DMS153 (cell line): ENCODE results near the gene LMX1B.
"Not testable (repeated sequence)": the region's sequence is repeated elsewhere in the genome, so short reads cannot be mapped to it uniquely, and the experiment has no call there.

Experiments used
- DNase-seq: peaks from one replicate; lab custom pipeline; 2025; lab: John Stamatoyannopoulos, UW

Gene LMX1B

DNA sequence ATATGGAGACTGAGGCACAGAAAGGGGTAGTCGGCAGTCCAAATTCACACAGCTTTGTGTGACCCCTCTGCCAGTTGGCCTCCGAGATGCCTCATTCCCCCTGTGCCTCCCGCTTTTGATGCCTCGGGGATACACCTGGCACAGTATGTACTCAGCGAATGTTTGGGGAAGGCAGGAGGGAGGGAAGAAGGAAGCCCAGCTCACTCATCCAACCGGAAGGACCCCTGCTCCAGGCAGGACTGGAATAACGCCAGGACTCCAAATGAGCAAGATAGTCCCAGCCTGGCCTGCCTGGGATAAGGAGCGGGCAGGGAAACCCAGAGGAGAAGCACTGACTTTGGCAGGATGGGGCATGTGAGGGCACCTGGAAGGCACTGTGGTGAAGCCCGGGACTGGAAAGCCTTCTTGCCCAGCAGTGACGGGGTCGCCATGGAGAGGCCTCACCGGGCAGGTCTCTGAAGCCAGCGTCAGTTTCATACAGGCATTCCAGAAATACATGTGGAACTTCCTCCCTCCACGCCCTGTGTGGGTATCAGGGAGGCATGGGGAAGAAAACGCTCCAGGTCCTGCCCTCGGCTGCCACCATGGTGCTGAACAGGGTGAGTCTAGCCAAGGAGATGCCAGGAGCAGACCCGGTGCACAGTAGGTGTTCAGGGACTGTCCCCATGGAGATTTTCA, 20.3 kb downstream of the LMX1B start:
- DNase-seq = no peak

DNA sequence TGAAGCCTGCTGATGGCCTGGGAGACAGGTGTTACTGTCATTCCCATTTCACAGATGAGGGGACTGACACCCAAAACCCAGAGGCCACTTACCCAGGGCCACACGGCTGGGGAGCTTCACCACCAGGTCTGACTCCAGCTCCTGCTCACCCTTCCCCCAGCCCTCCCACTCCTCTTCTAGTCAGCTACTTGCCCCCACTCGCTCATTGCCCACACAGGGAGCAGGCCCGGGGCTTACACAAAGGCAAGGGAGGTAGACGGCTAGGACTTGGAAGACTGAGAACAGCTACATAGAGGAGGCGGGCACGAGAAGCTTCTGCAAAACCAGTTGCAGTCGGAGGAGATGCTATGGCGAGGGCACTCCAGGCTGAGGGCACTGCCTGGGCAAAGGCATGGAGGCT, 21.3 kb downstream of the LMX1B start:
- no peak for DNase-seq

DNA sequence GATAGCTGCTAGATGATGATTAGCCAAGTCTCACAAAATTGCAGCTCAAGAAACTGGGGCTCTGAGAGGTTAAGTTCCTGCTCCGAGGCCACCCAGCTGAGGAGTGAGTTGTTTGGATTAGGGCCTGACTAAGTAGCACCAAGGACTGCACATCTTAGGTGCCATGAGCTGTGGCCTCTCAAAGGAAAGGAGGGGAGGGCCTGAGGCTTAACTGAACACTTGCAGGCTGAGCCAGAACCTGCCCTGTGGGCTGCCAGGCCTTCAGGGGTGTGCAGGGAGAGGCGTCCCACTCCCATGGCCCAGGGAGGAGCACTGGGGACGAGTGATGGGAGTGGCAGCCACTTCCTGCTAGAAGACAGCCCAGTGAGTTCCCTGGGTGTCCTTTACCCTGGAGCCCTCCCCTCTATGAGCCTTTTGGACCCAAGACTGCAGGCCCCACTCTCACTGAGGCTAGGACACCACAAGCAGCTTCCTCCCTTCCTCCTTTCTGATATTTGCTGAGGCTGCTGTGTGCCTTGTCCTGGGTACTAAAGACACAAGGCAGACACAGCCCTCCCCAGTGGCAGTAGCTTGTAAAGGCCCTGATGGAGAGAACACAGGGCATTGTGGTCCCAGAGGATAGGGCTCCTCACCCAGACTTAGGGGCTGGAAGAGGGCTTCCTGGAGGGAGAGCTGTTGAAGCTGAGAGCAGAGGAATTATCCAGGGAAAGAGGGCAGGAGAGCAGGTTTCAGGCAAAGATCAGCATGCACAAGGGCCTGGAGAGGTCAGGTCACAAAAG, 22.1 kb downstream of the LMX1B start:
- DNase-seq = no peak

DNA sequence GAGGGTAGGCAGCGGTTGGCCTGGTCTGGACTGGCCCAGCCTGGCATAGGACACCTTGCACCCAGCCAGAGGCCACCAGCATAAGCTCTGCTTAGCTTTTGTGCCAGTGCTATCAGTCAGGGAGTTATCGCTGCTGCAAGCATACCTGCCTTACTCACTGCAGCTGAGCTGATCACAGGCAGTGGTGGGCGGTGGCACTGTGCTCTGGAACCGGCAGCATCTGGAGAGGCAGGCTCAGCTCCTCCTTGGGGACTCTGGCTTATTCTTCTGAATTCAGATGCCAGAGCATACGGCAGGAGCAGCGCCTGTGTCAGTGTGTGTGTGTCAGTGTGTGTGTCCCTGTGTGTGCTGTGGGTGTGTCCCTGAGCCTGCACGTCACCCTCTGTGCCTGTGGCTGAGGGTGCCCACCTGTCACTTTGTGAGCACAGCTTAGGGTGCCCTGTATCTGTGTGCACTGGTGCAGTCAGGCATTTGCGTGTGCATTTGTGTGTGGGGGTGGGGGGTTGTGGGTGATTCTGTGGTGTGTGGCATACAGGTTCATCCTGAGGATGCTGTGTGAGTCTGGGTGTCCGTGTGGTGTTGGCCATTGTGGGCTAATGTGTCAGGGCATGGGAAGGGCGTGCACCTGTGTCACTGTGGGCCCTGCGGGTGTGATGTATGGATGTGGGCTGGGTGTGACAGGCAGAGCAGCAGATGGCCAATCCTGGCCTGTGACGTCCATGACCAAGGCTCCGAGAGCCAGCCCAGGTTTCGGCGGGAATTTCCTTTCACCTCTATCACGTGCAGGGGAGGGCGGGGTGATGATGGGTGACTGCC, 23.5 kb downstream of the LMX1B start:
- DNase-seq = no peak

DNA sequence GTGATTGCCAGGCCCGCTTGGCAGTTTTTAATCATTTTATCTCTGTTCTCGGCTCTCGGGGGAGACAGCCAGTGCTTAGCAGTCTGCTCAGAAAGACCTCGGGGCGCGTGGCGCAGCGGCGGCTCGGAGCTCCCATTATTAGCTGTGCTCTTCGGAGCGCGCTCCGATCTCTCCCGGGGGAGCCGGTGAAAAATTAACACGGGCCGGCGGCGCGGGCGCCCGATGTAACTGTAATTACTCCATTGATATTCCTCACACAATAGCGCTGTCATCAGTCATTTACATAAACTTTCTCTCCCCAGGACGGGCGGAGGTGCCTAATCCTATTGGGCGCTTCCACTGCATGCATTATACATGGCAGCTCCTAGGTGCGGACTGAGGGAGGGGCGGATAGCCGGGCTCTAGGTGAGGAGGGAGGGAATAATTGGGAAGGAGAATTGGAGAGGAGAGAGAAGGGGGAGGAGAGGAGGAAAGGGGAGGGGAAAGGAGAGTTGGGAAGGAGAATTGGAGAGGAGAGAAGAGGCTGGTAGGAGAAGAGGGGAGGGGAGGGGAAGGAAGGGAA, 24.9 kb downstream of the LMX1B start:
- DNase-seq = no peak

- DNase-seq = no peak
Measured at GRCh38 chr9:126639318-126640000, 25.7 kb downstream of the LMX1B start.

- DNase-seq = no peak
Measured at GRCh38 chr9:126641118-126641851, 27.6 kb downstream of the LMX1B start.

DNA sequence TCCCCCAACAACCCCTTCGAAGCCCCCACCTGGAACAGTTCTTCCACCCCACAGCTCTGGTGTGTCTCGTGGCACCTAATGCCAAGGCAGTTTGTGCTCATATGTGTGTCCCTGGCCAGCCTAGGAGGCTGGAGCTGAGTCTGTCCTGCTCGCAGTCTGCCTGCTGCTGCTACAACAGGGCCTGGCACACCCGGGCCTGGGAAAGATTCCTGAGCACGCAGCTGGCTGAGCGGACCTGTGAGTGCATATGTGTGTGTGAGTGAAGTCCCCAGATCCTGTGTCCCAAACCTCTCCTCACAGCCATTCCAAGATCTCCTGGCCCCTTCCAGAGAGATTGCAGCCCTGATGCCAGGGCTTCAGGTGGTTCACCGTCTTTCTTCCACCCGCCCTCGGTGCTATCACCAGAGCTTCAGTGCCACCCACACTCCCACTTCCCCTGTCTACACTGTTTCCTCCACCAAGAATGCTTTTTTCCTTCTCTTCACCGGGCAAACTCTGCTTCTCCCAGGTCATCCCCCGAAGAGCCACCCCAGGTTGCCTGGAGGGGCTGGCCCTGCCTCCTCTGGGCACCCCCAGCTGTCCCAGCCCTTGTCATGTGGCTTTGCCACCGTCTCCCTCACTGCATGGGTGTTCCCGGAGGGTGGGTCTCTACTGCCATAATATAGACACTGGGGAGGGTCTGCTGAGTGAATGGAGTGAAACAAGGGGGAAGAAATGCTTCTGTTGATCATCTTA, 28.4 kb downstream of the LMX1B start:
- no peak for DNase-seq

- no peak for DNase-seq
Measured at GRCh38 chr9:126642839-126643238, 29.1 kb downstream of the LMX1B start.

DNA sequence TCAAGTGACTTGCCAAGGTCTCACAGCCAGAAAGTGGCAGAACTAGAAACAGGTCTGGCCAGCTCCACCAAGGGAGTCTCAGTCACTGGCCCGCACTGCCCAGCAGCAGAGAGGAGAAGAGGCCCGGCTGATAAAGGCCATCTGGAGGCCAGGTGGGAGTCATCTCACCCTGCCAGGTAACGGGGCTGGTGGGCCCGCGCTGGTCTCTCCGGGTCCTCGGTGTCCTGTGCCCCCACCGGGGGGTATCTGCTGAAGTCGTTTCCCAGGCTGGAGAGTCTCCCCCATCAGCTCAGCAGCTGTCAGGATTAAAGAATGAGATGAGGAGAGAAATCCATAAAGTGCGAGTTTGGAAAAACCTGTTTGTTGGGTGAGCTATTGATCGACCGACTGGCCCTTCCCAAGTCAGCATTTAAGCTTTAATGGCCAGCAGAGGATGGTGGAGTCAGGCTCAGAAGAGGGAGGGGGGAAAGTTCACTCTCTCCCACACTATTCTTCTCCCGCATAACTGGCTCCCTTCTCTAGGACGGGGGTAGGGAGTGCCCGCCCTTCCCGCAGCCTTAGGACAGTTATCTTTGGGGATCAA, 30.3 kb downstream of the LMX1B start:
- no peak for DNase-seq

DNA sequence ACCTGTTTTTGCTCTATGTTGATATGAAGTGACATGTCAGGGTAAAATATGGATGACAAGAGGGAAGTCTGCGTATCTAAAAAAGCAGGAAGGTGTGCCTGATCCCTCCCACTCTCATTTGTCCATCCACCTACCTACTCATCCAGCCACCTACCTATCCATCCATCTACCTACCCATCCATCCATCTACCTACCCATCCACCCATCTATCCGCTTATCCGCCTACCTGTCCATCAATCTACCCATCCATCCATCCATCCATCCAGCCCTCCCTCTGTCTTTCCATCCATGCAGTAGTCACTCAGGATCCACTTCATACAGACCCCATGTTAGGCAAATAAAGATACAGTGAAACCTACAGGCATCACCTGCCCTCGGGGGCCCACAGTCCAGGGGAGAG, 32.4 kb downstream of the LMX1B start:
- DNase-seq = no peak

- DNase-seq = no peak
Measured at GRCh38 chr9:126647585-126648411, 34.1 kb downstream of the LMX1B start.

DNA sequence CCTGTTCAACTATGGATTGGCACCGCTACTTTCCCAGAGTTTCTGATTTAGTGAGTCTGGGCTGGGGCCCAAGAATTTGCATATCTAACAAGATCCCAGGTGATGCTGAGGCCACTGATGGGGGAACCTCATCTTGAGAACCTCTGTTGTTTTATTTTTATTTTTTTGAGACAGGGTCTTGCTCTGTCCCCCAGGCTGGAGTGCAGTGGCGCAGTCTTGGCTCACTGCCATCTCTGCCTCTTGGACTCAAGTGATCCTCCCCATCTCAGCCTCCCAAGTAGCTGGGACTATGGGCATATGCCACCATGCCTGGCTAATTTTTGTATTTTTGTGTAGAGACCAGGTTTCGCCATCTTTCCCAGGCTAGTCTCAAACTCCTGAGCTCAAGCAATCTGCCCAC, 35.7 kb downstream of the LMX1B start:
- DNase-seq = no peak

DNA sequence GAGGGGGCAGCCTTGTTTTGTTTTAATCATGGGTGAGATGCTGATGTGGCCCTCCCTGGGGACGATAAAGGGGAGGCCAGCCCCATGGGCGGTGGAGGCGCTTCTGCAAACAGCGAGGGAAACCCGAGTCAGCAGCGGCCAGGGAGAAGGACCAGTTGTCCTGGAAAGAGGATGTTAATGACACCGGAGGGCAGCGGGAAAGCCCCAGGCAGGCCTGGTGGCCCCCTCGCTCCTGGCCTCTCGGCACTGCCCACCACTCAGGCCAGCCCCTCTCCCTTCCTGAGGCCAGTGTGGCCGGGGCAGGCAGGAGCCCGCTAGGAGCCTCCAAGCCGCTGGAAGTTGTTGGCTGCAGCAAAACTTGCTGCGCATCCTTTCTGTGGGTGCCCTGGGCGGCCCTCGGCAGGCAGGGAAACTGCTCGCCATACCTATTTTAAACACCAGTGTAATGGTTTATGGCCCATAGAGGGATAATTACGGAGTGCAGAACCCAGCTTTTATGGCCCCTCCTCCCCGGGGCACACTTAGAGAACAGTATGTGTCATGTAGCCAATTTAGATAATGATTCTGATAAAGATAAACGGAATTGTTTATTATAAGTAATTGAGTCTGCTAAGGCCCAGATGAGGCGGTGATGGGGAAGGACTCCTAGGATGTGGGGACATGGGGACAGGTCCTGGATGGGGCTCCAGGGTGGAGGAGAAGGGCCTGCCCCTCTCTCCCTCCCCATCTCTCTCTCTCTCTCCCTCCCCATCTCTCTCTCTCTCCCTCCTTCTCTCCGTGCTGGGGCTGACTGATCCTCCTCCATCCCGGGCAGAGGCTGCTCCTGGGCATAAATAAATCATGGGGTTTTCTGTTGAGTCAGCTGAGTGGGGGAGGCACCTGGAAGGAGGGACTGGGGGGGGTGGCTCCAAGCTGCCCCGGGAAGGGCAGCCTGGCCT, 36.9 kb downstream of the LMX1B start:
- no peak for DNase-seq

DNA sequence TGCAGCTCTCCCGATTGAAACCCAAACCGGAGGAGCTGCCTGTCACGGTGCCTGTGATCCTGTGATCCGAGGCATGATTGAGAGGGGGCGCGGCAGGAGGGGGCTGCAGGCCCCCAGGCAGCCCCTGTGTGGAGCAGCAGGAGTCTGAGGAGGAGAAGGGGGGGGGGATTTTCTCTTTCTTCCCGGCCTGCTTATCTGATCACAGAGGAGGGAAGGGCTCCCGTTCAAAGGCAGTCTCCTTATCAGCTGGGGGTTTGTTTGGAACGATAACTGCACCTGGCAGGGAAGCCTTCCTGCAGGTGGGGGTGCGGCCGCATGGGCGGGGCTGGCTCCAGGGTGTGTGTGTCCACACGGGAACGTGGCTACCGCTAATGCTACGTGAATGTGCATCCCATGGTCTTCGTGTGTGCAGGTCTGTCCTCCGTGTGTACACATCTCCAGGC, 38.4 kb downstream of the LMX1B start:
- no peak for DNase-seq

- no peak for DNase-seq
Measured at GRCh38 chr9:126654124-126654523, 40.4 kb downstream of the LMX1B start.

- not testable (repeated sequence) for DNase-seq
Measured at GRCh38 chr9:126656214-126656613, 42.5 kb downstream of the LMX1B start.

- no peak for DNase-seq
Measured at GRCh38 chr9:126658201-126658825, 44.6 kb downstream of the LMX1B start.
